Measurements from ENCODE around the gene ST7L. TPM values are rescaled to one million over a fixed set of nuclear protein-coding genes. Genes with fewer than 3 reads are reported as not detected.

Gene ST7L
- total RNA-seq, 6 donors from 2014 or later: 14.4 to 33.9 (median 16.1) TPM

GRCh38 chr1:112541299-112541698, 77.6 kb downstream of the ST7L start:
- H3K36me3 ChIP-seq: peaks cover 0 to 24% (median 7%) of the 10 kb centered on the region in 4 donors
- no peaks in the 10 kb centered on the region for H3K27me3 ChIP-seq
- H3K4me1 ChIP-seq: no peaks in the 10 kb centered on the region
- WGBS, 2 donors: 51 to 100% methylated on average over 1 of the region's 1 CpG
- H3K4me3 ChIP-seq: no peak overlapping the region
- H3K27ac ChIP-seq: no peak overlapping the region
- no peak for DNase-seq
- TF ChIP-seq POLR2A (IDR thresholded peaks at IDR 0.05): no peak
- TF ChIP-seq EP300 (IDR thresholded peaks at IDR 0.05): no peak
- no peak for TF ChIP-seq POLR2AphosphoS5 (IDR thresholded peaks at IDR 0.05)
- no peak for TF ChIP-seq CTCF (IDR thresholded peaks at IDR 0.05)
- no peak for ATAC-seq (ENCODE audit: low FRiP score in 2 of 2)
- H3K9me3 ChIP-seq: no peaks in the 10 kb centered on the region

- WGBS, 2 donors: 71 to 76% methylated on average over 1 of the region's 1 CpG
- H3K4me3 ChIP-seq: no peak overlapping the region
- no peaks in the 10 kb centered on the region for H3K27me3 ChIP-seq
- no peaks in the 10 kb centered on the region for H3K4me1 ChIP-seq
- TF ChIP-seq EP300 (IDR thresholded peaks at IDR 0.05) (no peak), POLR2A (IDR thresholded peaks at IDR 0.05) (no peak), POLR2AphosphoS5 (IDR thresholded peaks at IDR 0.05) (no peak), CTCF (IDR thresholded peaks at IDR 0.05) (no peak)
- H3K27ac ChIP-seq: no peak overlapping the region
- no peak for DNase-seq
- peaks cover 0 to 23% (median 7%) of the 10 kb centered on the region in 4 donors for H3K36me3 ChIP-seq
- no peaks in the 10 kb centered on the region for H3K9me3 ChIP-seq
- ATAC-seq (ENCODE audit: low FRiP score in 2 of 2): peak in 1 of 2 donors; percentile 38
Observed at GRCh38 chr1:112540226-112540794, 78.6 kb downstream of the ST7L start.

GRCh38 chr1:112538883-112539282, 80.1 kb downstream of the ST7L start:
- TF ChIP-seq POLR2AphosphoS5 (IDR thresholded peaks at IDR 0.05) (no peak), CTCF (IDR thresholded peaks at IDR 0.05) (no peak), POLR2A (IDR thresholded peaks at IDR 0.05) (no peak), EP300 (IDR thresholded peaks at IDR 0.05) (no peak)
- H3K27me3 ChIP-seq: no peaks in the 10 kb centered on the region
- peaks cover 0 to 23% (median 7%) of the 10 kb centered on the region in 4 donors for H3K36me3 ChIP-seq
- H3K27ac ChIP-seq: no peak overlapping the region
- WGBS, 2 donors: 92 to 97% methylated on average over 3 of the region's 3 CpGs
- ATAC-seq (ENCODE audit: low FRiP score in 2 of 2) (no peak), DNase-seq (no peak)
- no peaks in the 10 kb centered on the region for H3K4me1 ChIP-seq
- no peak overlapping the region for H3K4me3 ChIP-seq
- no peaks in the 10 kb centered on the region for H3K9me3 ChIP-seq

GRCh38 chr1:112537456-112537855, 81.5 kb downstream of the ST7L start:
- peaks cover 0 to 23% (median 8%) of the 10 kb centered on the region in 4 donors for H3K36me3 ChIP-seq
- no peaks in the 10 kb centered on the region for H3K9me3 ChIP-seq
- no peak overlapping the region for H3K27ac ChIP-seq
- ATAC-seq (ENCODE audit: low FRiP score in 2 of 2) (no peak), DNase-seq (no peak)
- H3K27me3 ChIP-seq: no peaks in the 10 kb centered on the region
- no peak for TF ChIP-seq CTCF (IDR thresholded peaks at IDR 0.05)
- no peak for TF ChIP-seq POLR2A (IDR thresholded peaks at IDR 0.05)
- no peak for TF ChIP-seq POLR2AphosphoS5 (IDR thresholded peaks at IDR 0.05)
- TF ChIP-seq EP300 (IDR thresholded peaks at IDR 0.05): no peak
- H3K4me3 ChIP-seq: no peak overlapping the region
- H3K4me1 ChIP-seq: no peaks in the 10 kb centered on the region

GRCh38 chr1:112536561-112536960, 82.4 kb downstream of the ST7L start:
- Histone ChIP-seq H3K4me3 (no peak overlapping the region), H3K36me3 (peaks cover 0 to 19% (median 8%) of the 10 kb centered on the region in 4 donors), H3K27ac (no peak overlapping the region), H3K4me1 (no peaks in the 10 kb centered on the region), H3K9me3 (no peaks in the 10 kb centered on the region), H3K27me3 (no peaks in the 10 kb centered on the region)
- no peak for TF ChIP-seq POLR2AphosphoS5 (IDR thresholded peaks at IDR 0.05)
- no peak for TF ChIP-seq EP300 (IDR thresholded peaks at IDR 0.05)
- TF ChIP-seq CTCF (IDR thresholded peaks at IDR 0.05): no peak
- no peak for TF ChIP-seq POLR2A (IDR thresholded peaks at IDR 0.05)
- ATAC-seq (ENCODE audit: low FRiP score in 2 of 2): no peak
- no peak for DNase-seq
- 85 to 86% methylated on average over 2 of the region's 2 CpGs for WGBS, 2 donors

Measured in upper lobe of left lung (tissue), 6 donors.